ENCODE data around the gene SPATA2. TPM values are rescaled to one million over a fixed set of nuclear protein-coding genes. Genes with fewer than 3 reads are reported as not detected.

Gene SPATA2
- total RNA-seq, 1 donor from 2014 or later: 8.4 TPM

GRCh38 chr20:49937027-49937929, 21.9 kb upstream of the SPATA2 start:
- Mint-ChIP-seq H3K4me3 (ENCODE audit: unreplicated experiment) (peak overlapping the region; percentile 97), H3K9me3 (ENCODE audit: unreplicated experiment) (no peaks in the 10 kb centered on the region), H3K27me3 (ENCODE audit: unreplicated experiment) (peaks cover 5% of the 10 kb centered on the region), H3K27ac (ENCODE audit: unreplicated experiment) (peak overlapping the region; percentile 58), H3K4me1 (ENCODE audit: unreplicated experiment) (peaks cover 21% of the 10 kb centered on the region), H3K36me3 (ENCODE audit: low read depth, unreplicated experiment) (peaks cover 7% of the 10 kb centered on the region)
- no peak for DNase-seq (ENCODE audit: low spot score)
- TF ChIP-seq CTCF (IDR thresholded peaks at IDR 0.05; ENCODE audit: unreplicated experiment): no peak

- peak; percentile 91 for DNase-seq (ENCODE audit: low spot score)
- H3K9me3 Mint-ChIP-seq (ENCODE audit: unreplicated experiment): no peaks in the 10 kb centered on the region
Measured at GRCh38 chr20:49936153-49937026, 21.1 kb upstream of the SPATA2 start, which contains the start of gene RNF114. RNF114 (plus strand) TSS chr20:49936397; CDS start chr20:49936413, 16 bp downstream.

GRCh38 chr20:49935746-49936152, 20.4 kb upstream of the SPATA2 start:
- H3K27me3 Mint-ChIP-seq (ENCODE audit: unreplicated experiment): peaks cover 5% of the 10 kb centered on the region

More at GRCh38 chr20:49936153-49937026, 21.1 kb upstream of the SPATA2 start, which contains the start of gene RNF114:
- peak within 1 kb of the TSS; percentile 57 for H3K27ac Mint-ChIP-seq (ENCODE audit: unreplicated experiment)
- H3K4me3 Mint-ChIP-seq (ENCODE audit: unreplicated experiment): peak within 1 kb of the TSS; percentile 97
- peaks cover 5% of the 10 kb centered on the region for H3K36me3 Mint-ChIP-seq (ENCODE audit: low read depth, unreplicated experiment)
- peaks cover 5% of the 10 kb centered on the region for H3K27me3 Mint-ChIP-seq (ENCODE audit: unreplicated experiment)
- peaks cover 21% of the 10 kb centered on the region for H3K4me1 Mint-ChIP-seq (ENCODE audit: unreplicated experiment)
- no peak for TF ChIP-seq CTCF (IDR thresholded peaks at IDR 0.05; ENCODE audit: unreplicated experiment)

GRCh38 chr20:49929142-49929494, 13.8 kb upstream of the SPATA2 start:
- peaks cover under 1% of the 10 kb centered on the region for H3K27me3 Mint-ChIP-seq (ENCODE audit: unreplicated experiment)
- no peak for TF ChIP-seq CTCF (IDR thresholded peaks at IDR 0.05; ENCODE audit: unreplicated experiment)
- no peaks in the 10 kb centered on the region for H3K9me3 Mint-ChIP-seq (ENCODE audit: unreplicated experiment)
- no peak for DNase-seq (ENCODE audit: low spot score)
- H3K4me3 Mint-ChIP-seq (ENCODE audit: unreplicated experiment): no peak overlapping the region
- H3K36me3 Mint-ChIP-seq (ENCODE audit: low read depth, unreplicated experiment): no peaks in the 10 kb centered on the region
- H3K27ac Mint-ChIP-seq (ENCODE audit: unreplicated experiment): no peak overlapping the region
- H3K4me1 Mint-ChIP-seq (ENCODE audit: unreplicated experiment): peaks cover 3% of the 10 kb centered on the region

More at GRCh38 chr20:49935746-49936152, 20.4 kb upstream of the SPATA2 start:
- no peak for TF ChIP-seq CTCF (IDR thresholded peaks at IDR 0.05; ENCODE audit: unreplicated experiment)
- Mint-ChIP-seq H3K4me1 (ENCODE audit: unreplicated experiment) (peaks cover 21% of the 10 kb centered on the region), H3K9me3 (ENCODE audit: unreplicated experiment) (no peaks in the 10 kb centered on the region), H3K36me3 (ENCODE audit: low read depth, unreplicated experiment) (no peaks in the 10 kb centered on the region), H3K4me3 (ENCODE audit: unreplicated experiment) (no peak overlapping the region), H3K27ac (ENCODE audit: unreplicated experiment) (no peak overlapping the region)
- no peak for DNase-seq (ENCODE audit: low spot score)
